ENCODE measurements around the gene SERPINB7.
A peak's percentile ranks its signal among the peaks of the same experiment; 100 is the strongest.

SERPINB7 gene

DNA sequence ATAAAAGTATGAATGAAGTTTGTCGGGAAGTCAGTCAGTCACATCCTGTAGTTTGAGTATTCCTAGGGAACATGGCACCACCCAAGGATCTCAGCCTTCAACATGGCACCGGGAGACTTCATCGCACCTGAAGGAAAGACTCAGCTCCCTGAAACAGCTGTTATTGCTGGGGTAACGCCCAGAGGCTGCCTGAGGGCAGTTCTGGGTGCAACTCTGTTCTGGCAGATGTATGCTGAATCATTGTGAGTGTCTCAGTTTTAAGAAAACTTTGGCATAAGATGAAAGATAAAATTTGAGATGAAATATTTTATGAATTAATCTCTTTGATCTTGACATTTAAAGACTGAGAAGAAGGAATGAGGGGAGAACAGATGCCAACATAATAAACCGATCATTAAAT is 62.4 kb downstream of the SERPINB7 start:
- TF ChIP-seq, protein P1, sequence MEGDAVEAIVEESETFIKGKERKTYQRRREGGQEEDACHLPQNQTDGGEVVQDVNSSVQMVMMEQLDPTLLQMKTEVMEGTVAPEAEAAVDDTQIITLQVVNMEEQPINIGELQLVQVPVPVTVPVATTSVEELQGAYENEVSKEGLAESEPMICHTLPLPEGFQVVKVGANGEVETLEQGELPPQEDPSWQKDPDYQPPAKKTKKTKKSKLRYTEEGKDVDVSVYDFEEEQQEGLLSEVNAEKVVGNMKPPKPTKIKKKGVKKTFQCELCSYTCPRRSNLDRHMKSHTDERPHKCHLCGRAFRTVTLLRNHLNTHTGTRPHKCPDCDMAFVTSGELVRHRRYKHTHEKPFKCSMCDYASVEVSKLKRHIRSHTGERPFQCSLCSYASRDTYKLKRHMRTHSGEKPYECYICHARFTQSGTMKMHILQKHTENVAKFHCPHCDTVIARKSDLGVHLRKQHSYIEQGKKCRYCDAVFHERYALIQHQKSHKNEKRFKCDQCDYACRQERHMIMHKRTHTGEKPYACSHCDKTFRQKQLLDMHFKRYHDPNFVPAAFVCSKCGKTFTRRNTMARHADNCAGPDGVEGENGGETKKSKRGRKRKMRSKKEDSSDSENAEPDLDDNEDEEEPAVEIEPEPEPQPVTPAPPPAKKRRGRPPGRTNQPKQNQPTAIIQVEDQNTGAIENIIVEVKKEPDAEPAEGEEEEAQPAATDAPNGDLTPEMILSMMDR (IDR thresholded peaks at IDR 0.05; ENCODE audit: low read length, missing control alignments), result no peak
- no peak overlapping the region for H3K4me3 ChIP-seq (replicated peaks; ENCODE audit: low read depth, low read length)
- DNase-seq (ENCODE audit: low read depth), result no peak

DNA sequence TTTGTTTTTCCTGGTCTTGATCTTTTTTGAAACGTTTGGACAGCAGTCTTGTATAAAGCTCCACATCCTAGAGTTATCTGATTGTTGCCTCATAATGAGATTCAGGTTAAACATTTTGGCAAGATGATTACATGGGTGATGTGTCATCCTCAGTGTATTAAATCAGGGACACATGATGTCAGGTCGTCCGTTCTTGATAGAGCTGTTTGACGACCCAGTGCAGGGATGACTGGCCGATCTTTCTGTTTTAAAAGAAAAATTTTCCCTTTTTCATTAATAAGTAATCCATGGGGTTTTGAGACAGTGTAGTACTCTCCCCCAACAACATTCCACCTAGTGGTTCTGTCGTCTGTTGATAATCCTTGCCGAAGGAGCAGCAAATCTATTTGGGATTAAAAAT is 67.8 kb downstream of the SERPINB7 start:
- no peak for DNase-seq (ENCODE audit: low read depth)
- TF ChIP-seq, protein P1 (IDR thresholded peaks at IDR 0.05; ENCODE audit: low read length, missing control alignments), result no peak
- H3K4me3 ChIP-seq (replicated peaks; ENCODE audit: low read depth, low read length), result no peak overlapping the region

DNA sequence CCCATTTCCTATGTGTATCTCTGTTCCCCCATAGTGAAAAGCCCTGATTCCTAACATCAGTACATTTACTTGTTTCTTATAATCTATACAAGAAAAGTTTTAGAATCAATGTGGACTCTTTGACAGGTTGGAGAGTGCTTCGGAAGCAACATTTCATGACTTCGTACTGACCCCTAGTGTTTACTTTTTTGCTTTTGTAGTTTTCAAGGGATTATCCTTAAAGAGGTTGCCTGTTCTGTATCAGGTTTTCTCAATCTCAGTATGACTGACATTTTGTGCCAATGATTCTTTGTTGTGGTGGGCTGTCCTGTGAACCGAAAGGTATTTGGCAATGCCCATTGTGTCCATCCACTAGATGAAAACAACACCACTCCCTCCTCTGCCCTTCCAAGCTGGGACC is 69.0 kb downstream of the SERPINB7 start:
- peak; percentile 50 for DNase-seq (ENCODE audit: low read depth)
- no peak overlapping the region for H3K4me3 ChIP-seq (replicated peaks; ENCODE audit: low read depth, low read length)
- TF ChIP-seq, protein P1 (IDR thresholded peaks at IDR 0.05; ENCODE audit: low read length, missing control alignments), result peak; percentile 48

DNA sequence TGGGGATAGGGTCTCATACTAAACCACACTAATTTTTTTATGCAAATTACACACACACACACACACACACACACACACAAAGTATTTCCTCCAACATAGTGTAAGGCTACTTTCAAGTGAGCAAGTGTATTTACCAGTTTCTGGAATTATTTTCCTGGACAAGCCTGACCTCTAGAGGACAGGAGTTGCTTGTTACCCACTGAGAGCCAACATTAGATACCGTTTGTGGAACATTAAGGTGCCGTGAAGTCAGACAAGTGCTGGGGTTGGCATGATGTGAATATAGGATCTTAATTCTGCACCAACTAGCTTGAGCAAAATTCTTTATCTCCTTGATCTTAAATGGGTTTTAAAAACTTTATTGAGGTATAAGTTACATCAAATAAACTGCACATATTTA is 72.9 kb downstream of the SERPINB7 start:
- TF ChIP-seq, protein P1 (IDR thresholded peaks at IDR 0.05; ENCODE audit: low read length, missing control alignments), result peak; percentile 79
- no peak overlapping the region for H3K4me3 ChIP-seq (replicated peaks; ENCODE audit: low read depth, low read length)
- DNase-seq (ENCODE audit: low read depth), result peak; percentile 73

DNA sequence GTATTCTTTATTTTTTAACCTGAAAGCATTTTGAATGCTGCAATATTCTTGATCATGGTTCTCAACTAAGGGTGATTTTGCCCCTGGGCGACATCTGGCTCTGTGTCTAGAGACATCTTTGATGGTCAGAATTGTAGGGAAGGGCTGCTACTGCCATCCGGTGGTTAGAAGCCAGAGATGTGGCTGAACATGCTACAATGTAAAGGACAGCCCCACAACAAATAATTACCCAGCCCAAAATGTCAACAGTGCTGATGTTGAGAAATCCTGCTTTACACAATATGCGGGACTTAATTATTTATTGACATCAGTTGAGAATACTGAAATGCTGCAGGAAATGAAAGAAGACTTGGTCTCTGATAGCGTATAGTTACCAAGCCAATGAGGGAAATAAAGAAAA is 74.8 kb downstream of the SERPINB7 start:
- H3K4me3 ChIP-seq (replicated peaks; ENCODE audit: low read depth, low read length), result no peak overlapping the region
- DNase-seq (ENCODE audit: low read depth), result peak; percentile 39
- TF ChIP-seq, protein P1 (IDR thresholded peaks at IDR 0.05; ENCODE audit: low read length, missing control alignments), result peak; percentile 53

DNA sequence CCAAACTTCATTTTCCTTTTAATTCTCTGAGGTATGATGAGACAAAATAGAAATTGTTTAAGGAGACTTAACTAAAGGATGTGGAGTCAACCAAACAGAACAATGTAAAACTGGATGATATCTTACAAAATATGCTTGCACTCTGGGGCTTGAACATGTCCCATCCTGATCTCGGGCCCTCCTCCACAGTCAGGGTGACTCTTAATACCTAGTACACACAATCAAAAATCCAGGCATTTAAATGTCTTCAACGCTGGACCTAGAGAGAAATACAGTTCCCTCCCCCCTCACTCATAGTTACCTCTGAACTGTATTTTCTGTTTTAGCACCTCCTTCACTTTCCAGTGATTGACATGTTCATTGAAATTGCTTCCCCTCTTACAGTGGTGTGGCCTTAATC is 75.4 kb downstream of the SERPINB7 start:
- TF ChIP-seq, protein P1 (IDR thresholded peaks at IDR 0.05; ENCODE audit: low read length, missing control alignments), result no peak
- H3K4me3 ChIP-seq (replicated peaks; ENCODE audit: low read depth, low read length), result no peak overlapping the region
- no peak for DNase-seq (ENCODE audit: low read depth)
